Raji (cell line): ENCODE data around the gene PCAT6.

ENCODE experiments used
- POLR2A ChIP-seq: IDR thresholded peaks from 2 replicates; pipeline ENCODE4 v1.6.1; 2011; ENCODE audit warnings: low read depth, low read length, control low read depth; ENCODE audit not compliant: insufficient read depth

Gene PCAT6

GRCh38 chr1:202810615-202811295 is at the start of gene PCAT6:
PCAT6 (plus strand) TSS chr1:202810954.
- no peak for TF ChIP-seq POLR2A

GRCh38 chr1:202762019-202762418 is 48.7 kb upstream of the PCAT6 start:
- no peak for TF ChIP-seq POLR2A

- no peak for TF ChIP-seq POLR2A
These were observed 45.0 kb upstream of the PCAT6 start for GRCh38 chr1:202765721-202766120.

GRCh38 chr1:202770135-202770534 is 40.6 kb upstream of the PCAT6 start:
- no peak for TF ChIP-seq POLR2A

- TF ChIP-seq POLR2A: no peak
These were observed 29.6 kb upstream of the PCAT6 start for GRCh38 chr1:202781180-202781579.

GRCh38 chr1:202786804-202787203 is 23.9 kb upstream of the PCAT6 start:
- no peak for TF ChIP-seq POLR2A

- no peak for TF ChIP-seq POLR2A
These were observed 22.0 kb upstream of the PCAT6 start for GRCh38 chr1:202788800-202789199.

- TF ChIP-seq POLR2A: no peak
These were observed 19.5 kb upstream of the PCAT6 start for GRCh38 chr1:202791077-202791747.

- no peak for TF ChIP-seq POLR2A
These were observed 16.6 kb upstream of the PCAT6 start for GRCh38 chr1:202794051-202794740.

- TF ChIP-seq POLR2A: no peak
These were observed 14.1 kb upstream of the PCAT6 start for GRCh38 chr1:202796670-202797069.

- no peak for TF ChIP-seq POLR2A
These were observed 12.5 kb upstream of the PCAT6 start for GRCh38 chr1:202798260-202798659.

- no peak for TF ChIP-seq POLR2A
These were observed 11.9 kb upstream of the PCAT6 start for GRCh38 chr1:202798792-202799331.

- no peak for TF ChIP-seq POLR2A
These were observed 10.0 kb upstream of the PCAT6 start for GRCh38 chr1:202800742-202801141.

GRCh38 chr1:202801175-202801574 is 9.6 kb upstream of the PCAT6 start:
- TF ChIP-seq POLR2A: no peak

- no peak for TF ChIP-seq POLR2A
These were observed 8.7 kb upstream of the PCAT6 start for GRCh38 chr1:202802034-202802433.
